ENCODE measurements around the gene SETD6. TPM values are rescaled to one million over a fixed set of nuclear protein-coding genes. Genes with fewer than 3 reads are reported as not detected.

SETD6 gene
- total RNA-seq, 1 experiment from 2014 or later = 0.26 TPM

GRCh38 chr16:58499092-58499511 lies 16.2 kb upstream of the SETD6 start:
- DNase-seq = no peak
- Histone ChIP-seq H3K9me3 (replicated peaks) (no peaks in the 10 kb centered on the region), H3K4me1 (peaks cover 19% of the 10 kb centered on the region; the same call in 1 of the 2 replicates), H3K36me3 (no peaks in the 10 kb centered on the region), H3K27ac (no peak overlapping the region), H3K4me3 (no peak overlapping the region), H3K27me3 (no peaks in the 10 kb centered on the region)

GRCh38 chr16:58499615-58500351 lies 15.5 kb upstream of the SETD6 start, which contains the start of gene NDRG4:
NDRG4 (plus strand) TSS chr16:58500143; CDS start chr16:58500249, 106 bp downstream.
- H3K27ac ChIP-seq = no peak within 1 kb of the TSS
- peak within 1 kb of the TSS; percentile 58 for H3K4me3 ChIP-seq
- H3K4me1 ChIP-seq = peaks cover 19% of the 10 kb centered on the region; the same call in 1 of the 2 replicates
- peak; percentile 97 to 99 for DNase-seq
- H3K27me3 ChIP-seq = no peaks in the 10 kb centered on the region
- H3K9me3 ChIP-seq (replicated peaks) = no peaks in the 10 kb centered on the region
- no peaks in the 10 kb centered on the region for H3K36me3 ChIP-seq

GRCh38 chr16:58500430-58501241 lies 14.7 kb upstream of the SETD6 start:
- peak in 1 of 2 experiments; percentile 34 for DNase-seq
- peaks cover 15% of the 10 kb centered on the region; the same call in 1 of the 2 replicates for H3K4me1 ChIP-seq
- H3K27me3 ChIP-seq = no peaks in the 10 kb centered on the region
- no peaks in the 10 kb centered on the region for H3K36me3 ChIP-seq
- H3K4me3 ChIP-seq = peak overlapping the region; percentile 58
- no peaks in the 10 kb centered on the region for H3K9me3 ChIP-seq (replicated peaks)
- H3K27ac ChIP-seq = no peak overlapping the region

GRCh38 chr16:58501242-58502131 lies 13.8 kb upstream of the SETD6 start:
- no peaks in the 10 kb centered on the region for H3K36me3 ChIP-seq
- peak in 1 of 2 experiments; percentile 42 for DNase-seq
- H3K27me3 ChIP-seq = no peaks in the 10 kb centered on the region
- peaks cover 7% of the 10 kb centered on the region; the same call in 1 of the 2 replicates for H3K4me1 ChIP-seq
- H3K9me3 ChIP-seq (replicated peaks) = no peaks in the 10 kb centered on the region
- peak overlapping the region; percentile 58 for H3K4me3 ChIP-seq
- H3K27ac ChIP-seq = no peak overlapping the region

- H3K9me3 ChIP-seq (replicated peaks) = no peaks in the 10 kb centered on the region
- DNase-seq = no peak
- H3K36me3 ChIP-seq = no peaks in the 10 kb centered on the region
- H3K27ac ChIP-seq = no peak overlapping the region
- no peak overlapping the region for H3K4me3 ChIP-seq
- no peaks in the 10 kb centered on the region for H3K27me3 ChIP-seq
- H3K4me1 ChIP-seq = peaks cover 7% of the 10 kb centered on the region; the same call in 1 of the 2 replicates
Measured at GRCh38 chr16:58502217-58502921, 12.9 kb upstream of the SETD6 start.

- H3K4me1 ChIP-seq = peaks cover 7% of the 10 kb centered on the region; the same call in 1 of the 2 replicates
- no peak overlapping the region for H3K27ac ChIP-seq
- H3K27me3 ChIP-seq = no peaks in the 10 kb centered on the region
- H3K4me3 ChIP-seq = no peak overlapping the region
- H3K36me3 ChIP-seq = no peaks in the 10 kb centered on the region
- no peaks in the 10 kb centered on the region for H3K9me3 ChIP-seq (replicated peaks)
- DNase-seq = no peak
Measured at GRCh38 chr16:58503166-58503862, 12.0 kb upstream of the SETD6 start.

- no peak for DNase-seq
- Histone ChIP-seq H3K4me3 (no peak overlapping the region), H3K9me3 (replicated peaks) (no peaks in the 10 kb centered on the region), H3K27me3 (no peaks in the 10 kb centered on the region), H3K4me1 (peaks cover 7% of the 10 kb centered on the region; the same call in 1 of the 2 replicates), H3K27ac (no peak overlapping the region), H3K36me3 (no peaks in the 10 kb centered on the region)
Measured at GRCh38 chr16:58503863-58504688, 11.2 kb upstream of the SETD6 start.

- Histone ChIP-seq H3K9me3 (replicated peaks) (no peaks in the 10 kb centered on the region), H3K4me3 (no peak overlapping the region), H3K27me3 (no peaks in the 10 kb centered on the region), H3K4me1 (peaks cover 1% of the 10 kb centered on the region; the same call in 1 of the 2 replicates), H3K27ac (no peak overlapping the region), H3K36me3 (no peaks in the 10 kb centered on the region; the same call in 1 of the 2 replicates)
- DNase-seq = peak in 1 of 2 experiments; percentile 17
Measured at GRCh38 chr16:58506241-58507194, 8.8 kb upstream of the SETD6 start.

- H3K27ac ChIP-seq = no peak overlapping the region
- peaks cover 3% of the 10 kb centered on the region; the same call in 1 of the 2 replicates for H3K36me3 ChIP-seq
- H3K9me3 ChIP-seq (replicated peaks) = no peaks in the 10 kb centered on the region
- no peaks in the 10 kb centered on the region for H3K27me3 ChIP-seq
- H3K4me1 ChIP-seq = no peaks in the 10 kb centered on the region; the same call in 1 of the 2 replicates
- DNase-seq = peak in 1 of 2 experiments; percentile 18
- no peak overlapping the region for H3K4me3 ChIP-seq
Measured at GRCh38 chr16:58507195-58507962, 7.9 kb upstream of the SETD6 start.

- H3K4me1 ChIP-seq = no peaks in the 10 kb centered on the region; the same call in 1 of the 2 replicates
- no peak for DNase-seq
- H3K9me3 ChIP-seq (replicated peaks) = no peaks in the 10 kb centered on the region
- no peaks in the 10 kb centered on the region for H3K27me3 ChIP-seq
- H3K36me3 ChIP-seq = peaks cover 5% of the 10 kb centered on the region; the same call in 1 of the 2 replicates
- H3K4me3 ChIP-seq = no peak overlapping the region
- no peak overlapping the region for H3K27ac ChIP-seq
Measured at GRCh38 chr16:58507963-58508670, 7.2 kb upstream of the SETD6 start.

Measured in SJCRH30 (cell line).